ENCODE data around the gene LPP. TPM values are rescaled to one million over a fixed set of nuclear protein-coding genes. Genes with fewer than 3 reads are reported as not detected.

LPP gene
- total RNA-seq, 1 experiment from 2014 or later: 54.0 TPM

GRCh38 chr3:188256758-188257157 is 102.8 kb downstream of the LPP start:
- no peak for ATAC-seq
- POLR2A ChIA-PET: no interaction called here

More at GRCh38 chr3:188256758-188257157, 102.8 kb downstream of the LPP start:
- Histone ChIP-seq H3K27me3 (ENCODE audit: insufficient read depth, low read length) (no peaks in the 10 kb centered on the region), H3K4me2 (ENCODE audit: low read length) (no peak overlapping the region), H3K9me2 (ENCODE audit: insufficient read depth) (no peaks in the 10 kb centered on the region), H3K36me3 (ENCODE audit: control insufficient read depth in 1 of 2, insufficient read depth in 2 of 2, low read length in 2 of 2) (no peaks in the 10 kb centered on the region), H3K4me1 (ENCODE audit: control insufficient read depth in 1 of 2, insufficient read depth in 2 of 2, low read length in 2 of 2) (peaks cover 5 to 15% of the 10 kb centered on the region in 2 experiments; a peak in 2 of 4 replicates), H3K27ac (ENCODE audit: low read depth, low read length) (no peak overlapping the region), H3K4me3 (replicated peaks in 1 of 2; ENCODE audit: low read depth in 1 of 2, low read length in 2 of 2) (no peak overlapping the region), H3K79me2 (ENCODE audit: insufficient read depth, low read length) (no peaks in the 10 kb centered on the region), H4K20me1 (ENCODE audit: insufficient read depth) (no peaks in the 10 kb centered on the region), H3K9ac (ENCODE audit: low read length) (no peak overlapping the region), H2AFZ (ENCODE audit: low read depth, low read length, poor library complexity, severe bottlenecking) (no peak overlapping the region), H3K9me3 (ENCODE audit: control insufficient read depth in 1 of 2, insufficient read depth in 1 of 2, low read depth in 1 of 2, low read length in 2 of 2) (no peaks in the 10 kb centered on the region)
- ChIA-PET CTCF (no interaction called here), RAD21 (ENCODE audit: low non-redundant PET in 1 of 2, low total read pairs in 2 of 2, uncharacterized antibody in 2 of 2, unreplicated experiment in 2 of 2) (no interaction called here)
- intact Hi-C loops (cut with micrococcal nuclease): no loop called here
- no peak for DNase-seq (ENCODE audit: low read depth, low spot score)
- TF ChIP-seq YY1 (IDR thresholded peaks at IDR 0.05; ENCODE audit: extremely low read depth, insufficient replicate concordance, low read depth, low read length) (no peak), CTCF (IDR thresholded peaks at IDR 0.05 in 2 of 3, conservative IDR thresholded peaks at IDR 0.05 in 1 of 3; ENCODE audit: borderline replicate concordance in 1 of 3, insufficient read depth in 1 of 3, low read depth in 2 of 3, low read length in 2 of 3) (no peak), EZH2 (IDR thresholded peaks at IDR 0.05) (no peak), POLR2A (IDR thresholded peaks at IDR 0.05; ENCODE audit: borderline replicate concordance, extremely low read depth, insufficient read depth, insufficient read length) (no peak), ELF1 (IDR thresholded peaks at IDR 0.05; ENCODE audit: borderline replicate concordance, low read depth) (no peak), ATF3 (IDR thresholded peaks at IDR 0.05) (no peak), POLR2AphosphoS5 (IDR thresholded peaks at IDR 0.05; ENCODE audit: low read depth, low read length) (no peak), RAD21 (IDR thresholded peaks at IDR 0.05; ENCODE audit: low read depth) (no peak), MAX (IDR thresholded peaks at IDR 0.05) (no peak), EGR1 (IDR thresholded peaks at IDR 0.05; ENCODE audit: low read depth) (no peak), ZNF274 (IDR thresholded peaks at IDR 0.05; ENCODE audit: low read depth, low read length) (no peak), FOSL1 (IDR thresholded peaks at IDR 0.05; ENCODE audit: low read depth) (no peak), ZFX (IDR thresholded peaks at IDR 0.05) (no peak), ZBTB33 (IDR thresholded peaks at IDR 0.05; ENCODE audit: extremely low read depth, insufficient replicate concordance, low read length) (no peak), CBX3 (IDR thresholded peaks at IDR 0.05; ENCODE audit: low read depth) (no peak), SP1 (IDR thresholded peaks at IDR 0.05; ENCODE audit: low read depth) (no peak), SRF (IDR thresholded peaks at IDR 0.05; ENCODE audit: low read depth) (no peak), REST (IDR thresholded peaks at IDR 0.05; ENCODE audit: low read depth) (no peak)
- no TSS peak for BruUV-seq (replicated peaks)
